Renal pelvis (tissue), 12 donors: ENCODE results near the gene PI4KB. TPM values are rescaled to one million over a fixed set of nuclear protein-coding genes. Genes with fewer than 3 reads are reported as not detected.
"Not testable (repeated sequence)": the region's sequence is repeated elsewhere in the genome, so short reads cannot be mapped to it uniquely, and the experiment has no call there.

Experiments
- DNase-seq: peaks from one replicate; pipeline ENCODE4 v3.0.0-alpha.2; 2013
- long read RNA-seq, 16 experiments: transcript quantifications; one replicate each; lab custom pipeline, GENCODE V29; 2026
- polyA plus RNA-seq, 3 donors: library from polyadenylated mRNA; unstranded; fragments of 120-200 nt; gene quantifications; one replicate each; pipeline ENCODE4 v1.2.1, GENCODE V29; 2013; ENCODE audit not compliant: insufficient read length in 3 of 3

The PI4KB gene
- polyA plus RNA-seq: 10 to 100 TPM; 63.5 to 72.7 (median 70.2) TPM
- long read RNA-seq, donor 1, transcript PI4KB-203 (11 exons, 3,934 nt): major isoform, 7 of 24 reads
- long read RNA-seq, donor 1, partial matches to known transcripts: 14 of 24 reads
- long read RNA-seq, donor 1, other reads (novel, unspliced or antisense): 0 of 24 reads
- long read RNA-seq, donor 2, partial matches to known transcripts: 32 of 39 reads
- long read RNA-seq, donor 2, other reads (novel, unspliced or antisense): 0 of 39 reads
- long read RNA-seq, donor 3, partial matches to known transcripts: 15 of 19 reads
- long read RNA-seq, donor 3, other reads (novel, unspliced or antisense): 0 of 19 reads
- long read RNA-seq, donor 4, partial matches to known transcripts: 6 of 10 reads
- long read RNA-seq, donor 4, other reads (novel, unspliced or antisense): 0 of 10 reads
- long read RNA-seq, donor 5, partial matches to known transcripts: 0 of 3 reads
- long read RNA-seq, donor 5, other reads (novel, unspliced or antisense): 0 of 3 reads
- long read RNA-seq, donor 6, partial matches to known transcripts: 8 of 12 reads
- long read RNA-seq, donor 6, other reads (novel, unspliced or antisense): 0 of 12 reads
- long read RNA-seq, donor 7, partial matches to known transcripts: 24 of 30 reads
- long read RNA-seq, donor 7, other reads (novel, unspliced or antisense): 0 of 30 reads
- long read RNA-seq, donor 8, partial matches to known transcripts: 6 of 10 reads
- long read RNA-seq, donor 8, other reads (novel, unspliced or antisense): 0 of 10 reads
- long read RNA-seq, donor 9, partial matches to known transcripts: 18 of 22 reads
- long read RNA-seq, donor 9, other reads (novel, unspliced or antisense): 0 of 22 reads
- long read RNA-seq, donor 10, partial matches to known transcripts: 16 of 23 reads
- long read RNA-seq, donor 10, other reads (novel, unspliced or antisense): 0 of 23 reads
- long read RNA-seq, donor 11, partial matches to known transcripts: 0 of 4 reads
- long read RNA-seq, donor 11, other reads (novel, unspliced or antisense): 0 of 4 reads
- long read RNA-seq, donor 12, partial matches to known transcripts: 25 of 32 reads
- long read RNA-seq, donor 12, other reads (novel, unspliced or antisense): 0 of 32 reads
- long read RNA-seq, donor 13, partial matches to known transcripts: 20 of 21 reads
- long read RNA-seq, donor 13, other reads (novel, unspliced or antisense): 0 of 21 reads
- long read RNA-seq, donor 14: 0 reads
- long read RNA-seq, donor 15, partial matches to known transcripts: 26 of 32 reads
- long read RNA-seq, donor 15, other reads (novel, unspliced or antisense): 0 of 32 reads
- long read RNA-seq, donor 16, partial matches to known transcripts: 41 of 46 reads
- long read RNA-seq, donor 16, other reads (novel, unspliced or antisense): 0 of 46 reads

- DNase-seq: peak; percentile 99
These were observed at the start of gene PI4KB for GRCh38 chr1:151327223-151327902. TSS of gene PI4KB (minus strand) at chr1:151327416. CDS start at chr1:151316481, 10,935 bp downstream.

DNA sequence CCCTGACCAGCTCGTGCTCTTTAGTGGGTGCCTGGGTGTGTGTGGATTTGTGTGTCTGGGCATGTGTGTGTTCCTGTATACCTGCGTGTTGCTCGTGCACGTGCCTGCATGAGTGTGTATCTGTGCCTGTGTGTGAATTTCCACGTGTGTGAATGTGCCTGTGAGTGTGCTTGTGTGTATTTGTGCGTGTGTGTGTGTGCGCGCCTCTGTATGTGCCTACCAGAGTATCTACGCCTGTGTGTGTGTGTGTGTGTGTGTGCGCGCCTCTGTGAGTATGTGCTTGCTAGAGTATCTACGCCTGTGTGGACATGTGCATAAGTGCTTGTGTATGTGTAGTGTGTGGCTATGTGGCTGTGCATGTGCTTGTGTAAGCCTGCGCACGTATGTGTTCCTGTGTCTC, 46.0 kb upstream of the PI4KB start:
- no peak for DNase-seq

GRCh38 chr1:151372058-151372934, 45.1 kb upstream of the PI4KB start, which contains the start of gene SELENBP1:
TSS of gene SELENBP1 (minus strand) at chr1:151372705. CDS start at chr1:151372641, 64 bp downstream.
- DNase-seq: peak; percentile 82

DNA sequence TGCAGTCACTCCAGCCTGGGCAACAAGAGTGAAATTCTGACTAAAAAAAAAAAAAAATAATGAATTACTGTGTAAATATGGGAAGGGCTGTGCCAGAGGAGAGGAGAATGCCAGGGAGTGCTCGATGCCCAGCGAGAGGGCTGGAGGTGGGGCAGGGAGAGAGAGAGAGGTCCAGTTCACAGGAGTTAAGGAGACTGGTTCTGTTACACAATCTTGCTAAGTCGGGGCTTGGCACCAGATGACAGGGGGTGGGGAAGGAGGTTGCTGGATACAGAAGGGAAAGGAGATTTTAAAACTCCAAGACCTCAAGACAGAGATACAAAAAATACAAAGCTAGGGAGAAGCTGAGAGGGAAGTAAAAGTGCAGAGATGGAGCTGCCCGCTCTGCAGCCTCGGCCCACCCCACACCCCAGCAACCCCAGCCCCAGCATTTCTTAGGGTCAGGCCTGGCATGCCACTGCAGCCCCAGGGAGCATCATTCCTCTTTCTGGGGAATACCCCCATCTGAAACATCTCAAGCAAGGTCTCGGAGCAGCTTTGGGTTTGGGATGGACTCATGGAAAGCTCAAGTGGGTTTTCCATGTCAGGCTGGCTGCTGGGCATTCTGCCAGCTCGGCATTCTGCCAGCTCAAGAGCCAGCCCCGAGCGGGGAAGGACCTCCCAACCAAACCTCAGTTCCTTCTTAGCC, 44.3 kb upstream of the PI4KB start:
- no peak for DNase-seq

DNA sequence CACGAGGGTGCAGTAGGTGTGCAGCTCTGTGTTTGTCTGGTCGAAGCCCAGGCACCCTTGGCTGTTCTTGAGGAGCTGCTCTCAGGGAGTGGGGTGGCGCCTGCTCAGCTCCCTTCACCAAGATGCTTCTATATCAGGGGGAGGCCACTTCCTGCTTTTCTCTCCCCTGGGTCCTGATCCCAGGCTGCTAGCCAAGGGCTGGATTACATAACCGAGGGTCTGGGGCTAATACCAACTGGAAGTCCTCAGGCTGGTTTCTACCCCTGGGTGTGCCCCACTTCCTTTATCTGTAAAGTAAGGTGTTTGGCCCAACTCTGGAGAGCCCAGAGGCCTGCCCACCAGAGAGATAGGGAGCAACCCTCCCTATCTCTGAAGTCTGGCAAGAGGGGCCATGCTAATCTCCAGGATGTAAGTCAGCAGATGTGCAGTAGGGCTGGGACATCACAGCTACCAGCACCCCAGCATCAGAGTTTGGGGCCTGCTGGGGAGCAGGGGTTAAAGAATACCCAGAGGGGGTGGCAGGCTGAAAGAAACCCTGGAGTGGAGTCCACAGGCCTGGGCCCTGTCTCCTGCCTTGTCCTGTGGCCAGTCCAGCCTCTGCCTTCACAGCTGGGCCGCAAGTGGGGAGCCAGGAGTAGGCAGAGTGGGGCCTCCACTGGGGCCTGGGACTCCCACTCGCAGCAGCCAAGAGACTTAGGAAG, 43.1 kb upstream of the PI4KB start:
- DNase-seq: no peak

DNA sequence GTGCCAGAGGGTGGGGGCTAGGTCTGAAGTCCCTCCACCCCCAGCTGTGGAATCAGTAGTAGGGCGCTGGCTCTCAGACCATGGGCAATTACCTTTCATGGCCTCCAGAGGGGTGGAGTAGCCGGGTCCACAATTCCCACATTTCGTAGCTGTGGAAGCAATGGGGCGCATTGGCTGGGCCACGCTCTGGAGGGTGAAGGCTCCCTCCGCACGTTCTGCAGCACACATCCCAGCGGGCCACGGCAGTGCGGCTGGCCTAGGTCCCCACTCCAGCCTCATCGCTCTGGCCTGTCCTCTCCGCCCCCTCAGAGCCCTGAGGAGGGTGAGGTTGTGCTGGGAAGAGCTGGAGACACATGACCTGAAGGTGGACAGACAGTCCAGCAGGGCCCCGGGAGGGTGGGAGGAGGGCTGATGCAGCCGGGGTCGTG, 42.4 kb upstream of the PI4KB start:
- DNase-seq: no peak

GRCh38 chr1:151369302-151369610, 42.0 kb upstream of the PI4KB start:
- DNase-seq: no peak

GRCh38 chr1:151368393-151369301, 41.4 kb upstream of the PI4KB start:
- no peak for DNase-seq

DNA sequence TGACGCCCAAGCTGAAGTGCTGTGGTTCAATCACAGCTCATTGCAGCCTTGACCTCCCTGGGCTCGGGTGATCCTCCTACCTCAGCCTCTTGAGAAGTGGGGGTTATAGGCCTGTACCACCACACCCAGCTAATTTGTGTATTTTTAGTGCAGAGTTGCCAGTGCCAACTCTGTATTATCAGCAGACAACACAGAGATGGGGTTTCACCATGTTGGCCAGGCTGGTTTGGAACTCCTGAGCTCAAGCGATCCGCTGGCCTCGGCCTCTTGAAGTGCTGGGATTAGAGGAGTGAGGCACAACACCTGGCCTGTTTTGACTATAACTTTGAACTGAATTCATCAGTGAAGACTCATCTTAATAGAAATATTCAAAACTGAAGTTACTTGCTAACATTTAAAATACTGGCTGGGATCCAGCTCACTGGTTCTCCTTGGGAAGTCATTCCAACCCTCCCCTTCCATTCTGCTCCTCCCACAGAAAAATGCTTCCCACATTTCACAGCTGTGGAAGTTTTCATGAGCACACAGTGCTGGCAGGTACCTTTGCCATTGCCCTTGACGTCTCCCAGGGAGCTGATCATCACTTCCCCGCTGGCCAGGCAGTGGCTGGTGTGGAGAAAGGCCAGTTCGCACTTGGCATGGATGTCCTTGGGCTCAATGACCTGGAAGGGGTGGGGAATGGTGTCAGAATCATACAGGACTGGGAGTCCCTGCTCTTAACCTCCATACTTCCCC, 40.6 kb upstream of the PI4KB start:
- no peak for DNase-seq

DNA sequence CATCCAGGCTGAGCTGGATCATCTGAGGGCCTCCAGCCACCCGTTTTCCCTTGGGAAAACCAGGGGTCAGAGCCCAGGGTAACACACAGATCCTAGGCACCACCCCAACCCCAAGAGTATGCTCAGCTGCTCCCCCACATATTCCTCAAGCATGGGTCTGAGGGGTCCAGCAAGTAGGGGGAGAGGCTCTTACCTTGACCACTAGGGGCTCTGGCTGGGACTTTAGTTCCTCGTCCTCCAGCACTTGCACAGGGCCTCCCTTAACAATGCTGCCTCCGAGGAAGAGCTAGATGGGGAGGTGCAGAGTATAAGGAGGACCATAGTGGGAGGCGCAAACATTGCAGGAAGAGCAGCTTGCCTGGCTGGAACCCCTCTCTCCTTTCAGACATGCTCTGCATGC, 37.8 kb upstream of the PI4KB start:
- DNase-seq: no peak

DNA sequence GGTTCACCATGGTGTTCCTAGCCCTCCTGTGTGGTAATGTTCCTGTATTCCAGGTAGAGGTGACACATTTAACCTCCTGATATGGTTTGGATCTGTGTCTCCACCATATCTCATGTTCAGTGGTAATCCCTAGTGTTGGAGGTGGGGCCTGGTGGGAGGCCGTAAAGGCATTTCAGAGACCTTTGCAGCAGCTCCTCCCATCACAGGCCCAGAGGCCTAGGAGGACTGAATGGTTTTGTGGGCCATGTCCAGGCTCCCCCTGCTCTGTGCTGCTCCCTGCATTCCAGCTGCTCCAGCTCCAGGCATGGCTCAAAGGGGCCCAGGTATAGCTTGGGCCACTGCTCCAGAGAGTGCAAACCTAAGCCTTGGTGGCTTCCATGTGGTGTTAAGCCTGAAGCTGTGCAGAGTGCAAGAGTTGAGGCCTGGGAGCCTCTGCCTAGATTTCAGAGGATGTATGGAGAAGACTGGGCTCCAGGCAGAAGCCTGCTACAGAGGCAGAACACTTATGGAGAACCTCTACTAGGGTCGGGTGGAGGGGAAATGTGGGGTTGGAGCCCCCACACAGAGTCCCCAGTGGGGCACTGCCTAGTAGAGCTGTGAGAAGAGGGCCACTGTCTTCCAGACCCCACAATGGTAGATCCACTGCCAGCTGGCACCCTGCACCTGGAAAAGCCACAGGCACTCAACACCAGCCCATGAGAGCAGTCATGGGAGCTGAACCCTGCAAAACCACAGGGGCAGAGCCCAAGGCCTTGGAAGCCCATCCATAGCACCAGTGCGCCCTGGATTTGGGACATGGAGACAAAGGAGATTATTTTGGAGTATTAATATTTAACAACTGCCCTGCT, 35.3 kb upstream of the PI4KB start:
- DNase-seq: no peak

- DNase-seq: no peak
These were observed 34.7 kb upstream of the PI4KB start for GRCh38 chr1:151361883-151362282.

GRCh38 chr1:151356696-151357095, 29.5 kb upstream of the PI4KB start:
- DNase-seq: no peak

DNA sequence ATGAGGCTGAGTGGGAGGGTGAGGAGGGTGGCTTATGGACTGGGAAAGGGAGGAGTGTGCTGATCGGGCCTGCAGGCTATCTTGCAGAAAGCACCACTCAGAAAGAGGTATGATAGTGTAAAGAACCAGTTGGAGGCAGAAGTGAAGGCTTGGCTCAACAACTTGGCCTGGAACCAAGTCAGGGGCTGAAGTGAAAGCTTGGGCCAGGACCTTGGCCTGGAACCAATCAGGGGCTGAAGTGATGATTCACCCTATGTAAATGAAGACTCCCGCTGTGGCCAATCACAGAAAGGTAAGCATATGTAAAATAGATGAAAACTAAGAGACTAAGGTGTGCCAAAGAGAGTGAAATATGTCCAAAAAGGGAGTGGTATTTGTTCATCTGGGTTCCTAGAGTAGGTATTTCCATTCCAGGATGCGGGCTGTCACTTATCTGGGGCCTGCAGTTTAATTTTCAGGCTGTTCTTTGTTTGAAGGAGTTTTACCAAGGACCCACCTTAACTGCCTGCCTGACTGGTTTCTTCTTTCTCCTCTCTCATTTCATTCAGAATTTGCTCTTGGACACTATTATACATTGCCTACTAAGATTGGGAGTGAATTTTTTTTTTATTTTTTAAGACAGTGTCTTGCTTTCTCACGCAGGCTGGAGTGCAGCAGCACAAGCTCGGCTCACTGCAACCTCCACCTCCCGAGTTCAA, 25.0 kb upstream of the PI4KB start:
- DNase-seq: no peak

DNA sequence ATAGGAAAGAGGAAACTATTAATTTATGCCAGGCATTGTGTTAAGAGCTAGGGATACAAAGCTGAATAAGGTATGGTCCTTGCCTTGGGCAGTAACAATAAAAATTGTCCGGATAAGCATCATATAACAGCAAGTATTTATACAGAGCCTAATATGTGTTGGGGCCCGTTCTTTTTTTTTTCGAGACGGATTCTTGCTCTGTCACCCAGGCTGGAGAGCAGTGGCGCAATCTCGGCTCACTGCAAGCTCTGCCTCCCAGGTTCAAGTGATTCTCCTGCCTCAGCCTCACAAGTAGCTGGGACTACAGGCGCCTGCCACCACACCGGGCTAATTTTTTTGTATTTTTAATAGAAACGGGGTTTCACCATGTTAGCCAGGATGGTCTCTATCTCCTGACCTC, 23.1 kb upstream of the PI4KB start:
- not testable (repeated sequence) for DNase-seq
